22Rv1 (cell line): ENCODE results near the gene LRRC36.

Source experiments
- ZFX ChIP-seq: fragments of 450-650 bp; IDR thresholded peaks from 2 replicates; pipeline ENCODE4 v1.6.1; 2017; ENCODE audit warnings: antibody characterized with exemption, borderline replicate concordance
- TF ChIP-seq, protein P1 (sequence below): fragments of 450-650 bp; IDR thresholded peaks from 2 replicates; pipeline ENCODE4 v1.5.1; 2017; ENCODE audit warnings: mild to moderate bottlenecking

DNA sequence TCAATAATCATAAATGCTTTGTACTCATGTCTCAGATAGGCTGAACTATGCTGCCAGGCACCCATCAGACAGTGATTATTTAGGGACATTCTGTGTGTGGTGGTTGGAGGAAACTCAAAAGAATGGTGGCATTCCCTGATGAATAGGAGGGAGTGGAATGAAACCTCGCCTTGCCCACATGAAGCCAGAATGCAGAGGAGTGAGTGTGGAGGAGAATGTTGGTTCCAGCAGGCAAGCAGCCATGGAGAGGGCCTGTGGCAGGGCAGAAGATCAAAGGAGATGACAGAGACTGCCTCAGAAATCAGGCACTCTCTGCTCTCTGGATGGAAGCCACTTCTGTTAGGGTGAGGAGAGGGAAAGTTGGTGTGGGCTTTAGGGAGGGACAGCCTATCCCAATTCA lies 22.6 kb upstream of the LRRC36 start:
- TF ChIP-seq, protein P1, sequence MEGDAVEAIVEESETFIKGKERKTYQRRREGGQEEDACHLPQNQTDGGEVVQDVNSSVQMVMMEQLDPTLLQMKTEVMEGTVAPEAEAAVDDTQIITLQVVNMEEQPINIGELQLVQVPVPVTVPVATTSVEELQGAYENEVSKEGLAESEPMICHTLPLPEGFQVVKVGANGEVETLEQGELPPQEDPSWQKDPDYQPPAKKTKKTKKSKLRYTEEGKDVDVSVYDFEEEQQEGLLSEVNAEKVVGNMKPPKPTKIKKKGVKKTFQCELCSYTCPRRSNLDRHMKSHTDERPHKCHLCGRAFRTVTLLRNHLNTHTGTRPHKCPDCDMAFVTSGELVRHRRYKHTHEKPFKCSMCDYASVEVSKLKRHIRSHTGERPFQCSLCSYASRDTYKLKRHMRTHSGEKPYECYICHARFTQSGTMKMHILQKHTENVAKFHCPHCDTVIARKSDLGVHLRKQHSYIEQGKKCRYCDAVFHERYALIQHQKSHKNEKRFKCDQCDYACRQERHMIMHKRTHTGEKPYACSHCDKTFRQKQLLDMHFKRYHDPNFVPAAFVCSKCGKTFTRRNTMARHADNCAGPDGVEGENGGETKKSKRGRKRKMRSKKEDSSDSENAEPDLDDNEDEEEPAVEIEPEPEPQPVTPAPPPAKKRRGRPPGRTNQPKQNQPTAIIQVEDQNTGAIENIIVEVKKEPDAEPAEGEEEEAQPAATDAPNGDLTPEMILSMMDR, result no peak
- TF ChIP-seq ZFX, result no peak
